OCI-M1 (cell line): ENCODE results near the gene FHL2.
A peak's percentile ranks its signal among the peaks of the same experiment; 100 is the strongest.

Experiments used
- DNase-seq: peaks from one replicate; lab custom pipeline; 2025; lab: John Stamatoyannopoulos, UW

FHL2 gene

DNA sequence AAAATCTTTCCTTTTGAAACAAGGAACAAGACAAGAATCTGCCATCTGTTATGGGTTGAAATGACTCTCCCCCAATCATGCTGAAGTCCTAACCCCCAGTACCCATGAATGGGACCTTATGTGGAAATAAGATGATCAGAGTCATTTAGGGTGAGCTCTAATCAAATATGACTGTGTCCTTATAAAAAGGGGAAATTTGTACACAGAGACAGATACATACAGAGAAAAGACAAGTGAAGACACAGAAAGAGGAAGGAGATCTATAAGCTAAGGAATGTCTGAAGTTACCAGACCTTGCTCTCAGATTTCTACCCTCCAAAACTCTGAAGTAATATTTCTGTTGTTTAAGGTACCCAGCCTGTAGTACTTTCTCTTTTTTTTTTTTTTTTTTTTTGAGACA, 85.0 kb downstream of the FHL2 start:
- peak; percentile 42 for DNase-seq
